Erythroblast (primary cell): ENCODE results near the gene GPC3.

ENCODE experiments used
- GATA1 ChIP-seq: IDR thresholded peaks from 2 replicates; pipeline ENCODE4 v1.6.1; 2011; ENCODE audit warnings: low read depth, mild to moderate bottlenecking, control low read depth, low read length, moderate library complexity
- POLR2A ChIP-seq: IDR thresholded peaks from 2 replicates; pipeline ENCODE4 v1.6.1; 2011; ENCODE audit warnings: mild to moderate bottlenecking, low read length

- no peak for TF ChIP-seq POLR2A
- no peak for TF ChIP-seq GATA1
Measured at GRCh38 chrX:133786382-133786781, 199.0 kb downstream of the GPC3 start.
